Activated B cell treated with CpG ODN at 0.5 μM for 24 hours (primary cell): Measurements from ENCODE around the gene EVI5. TPM values are rescaled to one million over a fixed set of nuclear protein-coding genes. Genes with fewer than 3 reads are reported as not detected.

ENCODE experiments used
- ATAC-seq: fragments of 200-7000 bp; cut with Tn5 transposase; one replicate; pipeline ENCODE4 v1.10.0; 2021; ENCODE audit warnings: low read depth, mild to moderate bottlenecking, moderate library complexity
- CTCF ChIA-PET: fragments of 350-600 bp; sonication (Branson Sonifier 250); formaldehyde crosslinking; loops from one replicate; lab custom pipeline; 2021; ENCODE audit warnings: antibody characterized with exemption; lab: Charles Lee
- POLR2A ChIA-PET: fragments of 350-600 bp; sonication (Branson Sonifier 250); formaldehyde crosslinking; loops from one replicate; lab custom pipeline; 2021; ENCODE audit warnings: antibody characterized with exemption; lab: Charles Lee
- DNase-seq: peaks from one replicate; pipeline ENCODE4 v3.0.0; 2022
- H3K27ac Mint-ChIP-seq: one replicate; pipeline ENCODE4 v1.8.0; 2020; ENCODE audit warnings: mixed read lengths
- H3K27me3 Mint-ChIP-seq: one replicate; pipeline ENCODE4 v1.8.0; 2021; ENCODE audit warnings: mixed read lengths
- H3K36me3 Mint-ChIP-seq: one replicate; pipeline ENCODE4 v1.8.0; 2021; ENCODE audit warnings: low read depth, mixed read lengths
- H3K4me1 Mint-ChIP-seq: one replicate; pipeline ENCODE4 v1.8.0; 2021; ENCODE audit warnings: mixed read lengths
- H3K4me3 Mint-ChIP-seq: one replicate; pipeline ENCODE4 v1.8.0; 2020; ENCODE audit warnings: mild to moderate bottlenecking, mixed read lengths
- H3K9me3 Mint-ChIP-seq: one replicate; pipeline ENCODE4 v1.8.0; 2020; ENCODE audit warnings: mixed read lengths
- CTCF ChIP-seq: fragments of 200-600 bp; IDR thresholded peaks from one replicate; pipeline ENCODE4 v1.8.0; 2022; ENCODE audit warnings: antibody characterized with exemption, mild to moderate bottlenecking
- intact Hi-C: fragments of 100-400 bp; cut with micrococcal nuclease; formaldehyde crosslinking; loops from one replicate; pipeline ENCODE4 v1.15.1; 2024
- total RNA-seq: library from RNA; stranded (reverse); gene quantifications from 2 replicates; pipeline ENCODE4 v1.2.3, GENCODE V29; 2022

EVI5 gene
- total RNA-seq: 18.2 and 27.4 TPM in 2 replicates

DNA sequence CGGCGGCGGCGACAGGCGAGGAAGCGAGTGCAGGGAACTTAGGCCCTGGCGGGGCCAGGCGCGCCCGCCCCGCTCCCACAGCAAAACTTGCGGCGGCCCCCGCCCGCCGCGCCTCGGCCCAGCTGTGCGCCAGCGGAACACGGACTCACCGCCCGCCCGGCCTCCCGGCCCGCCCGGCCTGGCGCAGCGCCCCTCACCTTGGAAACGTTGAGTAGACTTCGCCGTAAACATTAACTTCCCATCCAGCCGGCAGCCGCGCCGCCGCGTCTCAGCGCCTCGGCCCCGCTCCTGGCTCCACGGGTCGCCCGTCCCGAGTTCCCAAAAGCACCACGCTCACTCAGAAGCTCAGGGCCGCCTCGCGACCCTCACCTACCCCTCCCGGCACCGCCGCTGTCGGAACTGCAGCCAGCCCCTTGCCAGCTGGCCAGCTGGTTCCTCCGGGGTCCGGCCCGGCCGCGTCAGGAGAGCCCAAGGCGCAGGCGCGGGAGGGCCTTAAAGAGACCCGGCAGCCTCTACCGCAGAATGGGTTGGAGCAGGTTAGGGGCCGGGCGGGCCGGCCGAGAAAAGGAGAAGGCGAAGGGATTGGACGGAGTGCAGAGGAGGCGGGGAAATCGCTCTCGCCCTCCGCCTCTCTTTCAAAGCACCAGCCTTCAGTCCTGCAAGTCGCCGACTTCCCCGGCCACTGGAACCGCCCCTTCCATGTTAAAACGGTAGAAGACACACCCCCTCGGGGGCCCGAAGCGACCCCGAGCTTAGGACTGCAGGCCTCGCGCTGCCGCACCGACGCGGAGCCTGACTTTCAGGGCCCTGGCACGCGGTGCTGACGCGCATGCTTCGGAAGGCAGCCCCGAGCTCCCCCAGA is at the start of gene EVI5:
Gene EVI5 (minus strand): TSS at position 470 of the 862 bp plus-strand sequence. CDS start 48,562 bp downstream, outside the sequence.
- no peaks in the 10 kb centered on the region for H3K9me3 Mint-ChIP-seq
- no peak for TF ChIP-seq CTCF
- DNase-seq (peak; percentile 86), ATAC-seq (peak; percentile 92)
- H3K27me3 Mint-ChIP-seq: no peaks in the 10 kb centered on the region
- H3K27ac Mint-ChIP-seq: peak within 1 kb of the TSS; percentile 91
- H3K4me1 Mint-ChIP-seq: peaks cover 31% of the 10 kb centered on the region
- CTCF ChIA-PET: interaction anchor here (0.6 to 1.4 kb wide), 4 partner anchors 32 to 209 kb away, joined by 3 to 6 read pairs (median 4); no protein-coding TSS in a partner anchor
- POLR2A ChIA-PET: interaction anchor here (0.6 to 3.2 kb wide), 9 partner anchors 10 to 1767 kb away, joined by 3 to 16 read pairs (median 3); partner anchors contain the start of genes DIPK1A, DR1, GLMN and RPAP2
- peak within 1 kb of the TSS; percentile 92 for H3K4me3 Mint-ChIP-seq
- intact Hi-C loops: loop anchor here (1.0 to 10.0 kb wide), 12 partner anchors 19 to 1634 kb away; partner anchors contain the start of genes ABCD3, CCDC18, CDC7 and DIPK1A
- peaks cover 5% of the 10 kb centered on the region for H3K36me3 Mint-ChIP-seq

- H3K27ac Mint-ChIP-seq: peak overlapping the region; percentile 97
- POLR2A ChIA-PET: no interaction called here
- H3K36me3 Mint-ChIP-seq: peaks cover 79% of the 10 kb centered on the region
- no peaks in the 10 kb centered on the region for H3K9me3 Mint-ChIP-seq
- TF ChIP-seq CTCF: no peak
- H3K27me3 Mint-ChIP-seq: no peaks in the 10 kb centered on the region
- CTCF ChIA-PET: interaction anchor here (1.0 to 1.4 kb wide), 2 partner anchors 16 to 25 kb away, joined by 4 read pairs; no protein-coding TSS in a partner anchor
- no peak for ATAC-seq
- intact Hi-C loops: loop anchor here (5.0 to 10.0 kb wide), 3 partner anchors 513 to 1040 kb away; partner anchors contain the start of genes DNTTIP2, DR1, GLMN and RPAP2
- peak overlapping the region; percentile 99 for H3K4me3 Mint-ChIP-seq
- peaks cover 73% of the 10 kb centered on the region for H3K4me1 Mint-ChIP-seq
- DNase-seq: no peak
Measured at GRCh38 chr1:92834617-92835016, 49.7 kb upstream of the EVI5 start.

DNA sequence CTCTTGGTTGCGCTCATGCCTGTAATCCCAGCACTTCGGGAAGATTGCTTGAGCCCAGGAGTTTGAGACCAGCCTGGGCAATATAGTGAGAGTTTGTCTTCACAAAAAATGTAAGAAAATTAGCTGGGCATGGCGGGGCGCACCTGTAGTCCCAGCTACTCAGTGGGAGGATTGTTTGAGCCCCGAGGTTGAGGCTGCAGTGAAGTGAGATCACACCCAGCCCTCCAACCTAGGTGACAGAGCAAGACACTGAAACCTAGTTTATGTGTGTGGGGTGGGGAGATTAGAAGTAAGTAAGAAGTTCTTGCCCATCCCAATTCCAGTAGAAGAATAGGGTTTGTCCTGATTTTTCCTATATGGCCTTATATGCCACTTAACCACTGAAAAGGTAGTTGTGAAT is 48.9 kb upstream of the EVI5 start:
- Mint-ChIP-seq H3K27me3 (no peaks in the 10 kb centered on the region), H3K36me3 (peaks cover 71% of the 10 kb centered on the region)
- no peak for DNase-seq

DNA sequence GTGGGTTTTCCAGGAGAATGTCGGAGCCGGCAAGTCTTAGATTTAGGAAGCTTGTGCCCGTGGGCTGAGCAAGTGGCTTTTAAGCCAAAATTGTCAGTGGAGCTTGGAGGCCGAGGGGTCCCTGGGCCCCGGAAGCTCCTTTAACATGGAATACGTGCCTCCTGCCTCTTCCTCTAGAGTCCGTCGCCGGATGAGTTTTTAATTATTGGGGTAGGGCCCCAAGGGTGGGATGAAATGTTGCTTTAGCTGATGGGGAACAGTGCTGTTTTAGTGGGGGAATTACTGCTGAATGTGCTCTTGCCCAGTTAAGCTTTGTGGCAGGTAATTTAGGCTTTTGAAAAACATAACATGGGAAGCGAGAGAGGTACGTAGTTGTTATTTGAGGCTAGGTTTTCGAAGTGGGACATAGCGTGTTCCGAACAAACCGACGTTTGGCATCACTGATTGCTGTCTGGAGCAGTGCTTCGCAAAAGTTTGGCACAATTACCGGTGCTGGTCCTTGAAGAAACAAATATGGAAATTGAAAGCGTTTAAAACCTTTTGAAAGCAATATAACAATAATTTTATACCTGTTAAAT is 47.7 kb upstream of the EVI5 start:
- DNase-seq (no peak), ATAC-seq (no peak)
- TF ChIP-seq CTCF: no peak
- ChIA-PET CTCF (interaction anchor here (1.1 to 2.5 kb wide), 9 partner anchors 13 to 161 kb away, joined by 3 to 17 read pairs (median 8); partner anchors contain the start of gene DIPK1A), POLR2A (interaction anchor here (0.8 to 2.1 kb wide), 19 partner anchors 8 to 1014 kb away, joined by 3 to 25 read pairs (median 5); partner anchors contain the start of genes DIPK1A, DR1, EVI5 and MTF2)
- peak overlapping the region; percentile 99 for H3K4me3 Mint-ChIP-seq
- peaks cover 59% of the 10 kb centered on the region for H3K36me3 Mint-ChIP-seq
- H3K4me1 Mint-ChIP-seq: peaks cover 55% of the 10 kb centered on the region
- no peaks in the 10 kb centered on the region for H3K9me3 Mint-ChIP-seq
- intact Hi-C loops: loop anchor here (1.0 to 10.0 kb wide), 7 partner anchors 28 to 1042 kb away; partner anchors contain the start of genes CCDC18, DNTTIP2, DR1 and GLMN
- peak overlapping the region; percentile 97 for H3K27ac Mint-ChIP-seq
- no peaks in the 10 kb centered on the region for H3K27me3 Mint-ChIP-seq

More for the DNA sequence above, 48.9 kb upstream of the EVI5 start:
- ChIA-PET POLR2A (no interaction called here), CTCF (interaction anchor here (1.4 kb wide), 1 partner anchor 26 kb away, joined by 4 read pairs; no protein-coding TSS in a partner anchor)
- intact Hi-C loops: loop anchor here (2.0 to 10.0 kb wide), 4 partner anchors 29 to 1041 kb away; partner anchors contain the start of genes DNTTIP2, DR1, GLMN and RPAP2
- Mint-ChIP-seq H3K27ac (peak overlapping the region; percentile 97), H3K4me1 (peaks cover 67% of the 10 kb centered on the region), H3K4me3 (peak overlapping the region; percentile 99), H3K9me3 (no peaks in the 10 kb centered on the region)
- no peak for TF ChIP-seq CTCF
- ATAC-seq: no peak
